ENCODE measurements around the gene PHACTR1.

PHACTR1 gene

GRCh38 chr6:13273202-13273930 is 556.8 kb downstream of the PHACTR1 start:
- Histone ChIP-seq H2BK120ac (ENCODE audit: low read depth, low read length) (no peak overlapping the region), H3K9ac (ENCODE audit: low read depth, low read length, poor library complexity) (no peak overlapping the region), H2AFZ (ENCODE audit: low read length) (no peak overlapping the region), H2BK15ac (ENCODE audit: low read length) (no peak overlapping the region), H3K23ac (ENCODE audit: low read depth, low read length, poor library complexity) (no peak overlapping the region), H3K18ac (ENCODE audit: low read length) (no peak overlapping the region), H3K14ac (ENCODE audit: low read length) (no peak overlapping the region), H2AK5ac (ENCODE audit: low read depth, low read length) (no peak overlapping the region), H4K8ac (ENCODE audit: low read depth, low read length) (no peak overlapping the region), H3K9me3 (replicated peaks in 1 of 2; ENCODE audit: control insufficient read depth in 2 of 2, insufficient read depth in 1 of 2, low read depth in 1 of 2, low read length in 2 of 2) (no peaks in the 10 kb centered on the region), H3K27me3 (ENCODE audit: control insufficient read depth in 3 of 3, insufficient read depth in 3 of 3, low read depth in 1 of 3, low read length in 3 of 3) (no peaks in the 10 kb centered on the region), H2BK5ac (ENCODE audit: low read length) (no peak overlapping the region), H3K4ac (ENCODE audit: low read length) (no peak overlapping the region), H2BK12ac (ENCODE audit: low read length) (no peak overlapping the region), H3K4me3 (ENCODE audit: low read length in 2 of 2) (no peak overlapping the region), H3K36me3 (replicated peaks in 1 of 2; ENCODE audit: control insufficient read depth in 2 of 2, insufficient read depth in 2 of 2, low read length in 2 of 2) (peaks cover 0 to 1% of the 10 kb centered on the region in 2 donors), H3K79me1 (ENCODE audit: low read depth, low read length) (no peaks in the 10 kb centered on the region), H4K91ac (ENCODE audit: low read depth, low read length, poor library complexity) (no peak overlapping the region), H3K4me2 (ENCODE audit: insufficient read depth, low read length, poor library complexity, severe bottlenecking) (no peak overlapping the region), H3K27ac (replicated peaks; ENCODE audit: low read length) (no peak overlapping the region), H3K4me1 (ENCODE audit: control insufficient read depth in 2 of 2, insufficient read depth in 1 of 2, low read depth in 1 of 2, low read length in 2 of 2) (peaks cover 2 to 3% of the 10 kb centered on the region in 2 donors)
- WGBS, 2 donors (ENCODE audit: extremely low coverage in 2 of 2, insufficient read length in 2 of 2, insufficient replicate concordance in 1 of 2) = no CpG with 5 or more reads among the region's 10 CpGs
- no peak for DNase-seq (ENCODE audit: low spot score)

GRCh38 chr6:13273931-13274706 is 557.6 kb downstream of the PHACTR1 start:
- Histone ChIP-seq H3K4me3 (ENCODE audit: low read length in 2 of 2) (no peak overlapping the region), H3K9ac (ENCODE audit: low read depth, low read length, poor library complexity) (no peak overlapping the region), H3K14ac (ENCODE audit: low read length) (no peak overlapping the region), H2AFZ (ENCODE audit: low read length) (no peak overlapping the region), H2AK5ac (ENCODE audit: low read depth, low read length) (no peak overlapping the region), H3K79me1 (ENCODE audit: low read depth, low read length) (no peaks in the 10 kb centered on the region), H3K36me3 (replicated peaks in 1 of 2; ENCODE audit: control insufficient read depth in 2 of 2, insufficient read depth in 2 of 2, low read length in 2 of 2) (peaks cover 0 to 1% of the 10 kb centered on the region in 2 donors), H4K91ac (ENCODE audit: low read depth, low read length, poor library complexity) (no peak overlapping the region), H3K27me3 (ENCODE audit: control insufficient read depth in 3 of 3, insufficient read depth in 3 of 3, low read depth in 1 of 3, low read length in 3 of 3) (no peaks in the 10 kb centered on the region), H3K4me1 (ENCODE audit: control insufficient read depth in 2 of 2, insufficient read depth in 1 of 2, low read depth in 1 of 2, low read length in 2 of 2) (peaks cover 2 to 3% of the 10 kb centered on the region in 2 donors), H3K4ac (ENCODE audit: low read length) (no peak overlapping the region), H2BK120ac (ENCODE audit: low read depth, low read length) (no peak overlapping the region), H2BK5ac (ENCODE audit: low read length) (no peak overlapping the region), H3K23ac (ENCODE audit: low read depth, low read length, poor library complexity) (no peak overlapping the region), H4K8ac (ENCODE audit: low read depth, low read length) (no peak overlapping the region), H3K27ac (replicated peaks; ENCODE audit: low read length) (no peak overlapping the region), H3K9me3 (replicated peaks in 1 of 2; ENCODE audit: control insufficient read depth in 2 of 2, insufficient read depth in 1 of 2, low read depth in 1 of 2, low read length in 2 of 2) (no peaks in the 10 kb centered on the region), H3K4me2 (ENCODE audit: insufficient read depth, low read length, poor library complexity, severe bottlenecking) (no peak overlapping the region), H2BK15ac (ENCODE audit: low read length) (no peak overlapping the region), H2BK12ac (ENCODE audit: low read length) (no peak overlapping the region), H3K18ac (ENCODE audit: low read length) (no peak overlapping the region)
- DNase-seq (ENCODE audit: low spot score) = no peak
- no CpG with 5 or more reads among the region's 21 CpGs for WGBS, 2 donors (ENCODE audit: extremely low coverage in 2 of 2, insufficient read length in 2 of 2, insufficient replicate concordance in 1 of 2)

GRCh38 chr6:13274707-13275434 is 558.3 kb downstream of the PHACTR1 start:
- Histone ChIP-seq H3K9me3 (replicated peaks in 1 of 2; ENCODE audit: control insufficient read depth in 2 of 2, insufficient read depth in 1 of 2, low read depth in 1 of 2, low read length in 2 of 2) (no peaks in the 10 kb centered on the region), H3K23ac (ENCODE audit: low read depth, low read length, poor library complexity) (no peak overlapping the region), H3K18ac (ENCODE audit: low read length) (peak overlapping the region; percentile 39), H3K27me3 (ENCODE audit: control insufficient read depth in 3 of 3, insufficient read depth in 3 of 3, low read depth in 1 of 3, low read length in 3 of 3) (no peaks in the 10 kb centered on the region), H3K4ac (ENCODE audit: low read length) (no peak overlapping the region), H3K27ac (replicated peaks; ENCODE audit: low read length) (no peak overlapping the region), H2BK15ac (ENCODE audit: low read length) (no peak overlapping the region), H2BK120ac (ENCODE audit: low read depth, low read length) (no peak overlapping the region), H4K8ac (ENCODE audit: low read depth, low read length) (no peak overlapping the region), H3K9ac (ENCODE audit: low read depth, low read length, poor library complexity) (no peak overlapping the region), H4K91ac (ENCODE audit: low read depth, low read length, poor library complexity) (no peak overlapping the region), H3K79me1 (ENCODE audit: low read depth, low read length) (no peaks in the 10 kb centered on the region), H3K4me1 (ENCODE audit: control insufficient read depth in 2 of 2, insufficient read depth in 1 of 2, low read depth in 1 of 2, low read length in 2 of 2) (peaks cover 2% of the 10 kb centered on the region in 2 donors), H3K14ac (ENCODE audit: low read length) (no peak overlapping the region), H3K36me3 (replicated peaks in 1 of 2; ENCODE audit: control insufficient read depth in 2 of 2, insufficient read depth in 2 of 2, low read length in 2 of 2) (peaks cover 0 to 1% of the 10 kb centered on the region in 2 donors), H2AFZ (ENCODE audit: low read length) (no peak overlapping the region), H3K4me3 (ENCODE audit: low read length in 2 of 2) (peak overlapping the region in 1 of 2 donors; percentile 61), H2AK5ac (ENCODE audit: low read depth, low read length) (no peak overlapping the region), H2BK5ac (ENCODE audit: low read length) (no peak overlapping the region), H2BK12ac (ENCODE audit: low read length) (no peak overlapping the region), H3K4me2 (ENCODE audit: insufficient read depth, low read length, poor library complexity, severe bottlenecking) (no peak overlapping the region)
- no peak for DNase-seq (ENCODE audit: low spot score)
- no CpG with 5 or more reads among the region's 6 CpGs for WGBS, 2 donors (ENCODE audit: extremely low coverage in 2 of 2, insufficient read length in 2 of 2, insufficient replicate concordance in 1 of 2)
